NCI-H446 (cell line): ENCODE data around the gene CD99.

ENCODE experiments used
- DNase-seq, 2 experiments: peaks; one replicate each; lab custom pipeline; 2025; lab: John Stamatoyannopoulos, UW

The CD99 gene

GRCh38 chrX:2676794-2677675 lies 14.1 kb upstream of the CD99 start:
- DNase-seq, result no peak

DNA sequence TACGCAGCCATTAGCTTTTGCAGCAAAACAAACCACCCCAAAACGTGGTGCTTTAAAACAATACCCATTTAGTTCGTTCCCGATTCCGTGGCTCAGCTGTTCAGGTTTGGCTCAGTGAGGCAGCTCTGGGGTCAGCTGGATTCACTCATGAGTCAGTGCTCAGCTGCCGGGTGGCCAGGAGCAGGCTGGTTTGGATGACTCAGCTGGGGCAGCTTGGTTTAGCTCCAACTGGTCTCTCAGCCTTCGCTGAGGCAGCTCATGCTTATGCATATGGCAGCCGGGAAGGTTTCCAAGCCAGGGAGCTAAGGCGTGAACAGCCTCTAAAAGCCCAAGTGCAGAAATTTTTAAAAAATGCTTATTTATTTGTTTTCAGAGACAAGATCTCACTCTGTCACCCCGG lies 13.3 kb upstream of the CD99 start:
- no peak for DNase-seq

GRCh38 chrX:2678583-2678982 lies 12.5 kb upstream of the CD99 start:
- DNase-seq, result no peak

GRCh38 chrX:2679534-2680485 lies 11.3 kb upstream of the CD99 start:
- DNase-seq, result no peak

GRCh38 chrX:2680486-2681348 lies 10.4 kb upstream of the CD99 start:
- no peak for DNase-seq

DNA sequence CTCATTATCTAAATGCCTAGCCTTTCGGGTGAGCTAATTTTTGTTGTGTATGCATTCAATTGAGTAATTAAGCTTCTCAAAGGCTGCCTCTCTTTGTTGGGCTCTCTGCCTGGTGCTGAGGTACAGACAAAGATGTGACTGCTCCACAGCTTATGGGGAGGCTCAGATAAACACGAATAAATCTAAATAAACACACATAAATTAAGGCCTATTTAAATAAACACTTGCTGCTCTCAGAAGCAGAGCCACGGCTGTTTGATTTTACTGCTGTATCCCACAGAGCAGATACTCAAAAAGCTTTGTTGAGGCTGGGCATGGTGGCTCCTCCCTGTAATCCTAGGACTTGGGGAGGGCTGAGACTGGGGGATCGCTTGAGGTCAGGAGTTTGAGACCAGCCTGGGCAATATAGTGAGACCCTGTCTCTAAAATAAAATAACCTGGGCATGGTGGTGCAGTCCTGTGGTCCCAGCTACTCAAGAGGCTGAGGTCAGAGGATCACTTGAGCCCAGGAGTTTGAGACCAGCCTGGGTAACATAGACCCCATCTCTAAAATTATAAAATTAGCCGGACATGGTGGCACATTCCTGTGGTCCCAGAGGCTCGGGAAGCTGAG lies 8.4 kb upstream of the CD99 start:
- DNase-seq, result no peak

GRCh38 chrX:2684256-2684655 lies 6.8 kb upstream of the CD99 start:
- DNase-seq, result no peak

DNA sequence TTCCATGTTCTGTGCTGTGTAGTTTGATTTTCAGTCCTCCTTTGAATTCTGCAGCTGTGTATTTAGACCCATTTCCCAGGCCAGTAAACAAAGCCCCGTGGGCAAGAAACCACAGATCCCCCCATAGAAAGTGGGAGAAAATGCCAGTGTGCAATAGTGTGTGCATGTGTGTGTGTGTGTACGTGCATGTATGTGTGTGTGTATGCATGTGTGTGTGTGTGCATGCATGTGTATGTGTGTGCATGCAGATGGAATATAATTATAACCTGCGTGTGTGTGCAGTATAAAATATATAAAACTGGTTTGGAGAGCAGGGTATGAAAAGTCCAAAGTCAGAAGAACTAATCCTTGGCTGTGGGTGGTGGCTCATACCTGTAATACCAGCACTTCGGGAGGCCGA lies 5.2 kb upstream of the CD99 start:
- DNase-seq, result no peak

GRCh38 chrX:2689773-2690666 lies 1.1 kb upstream of the CD99 start:
- no peak for DNase-seq

DNA sequence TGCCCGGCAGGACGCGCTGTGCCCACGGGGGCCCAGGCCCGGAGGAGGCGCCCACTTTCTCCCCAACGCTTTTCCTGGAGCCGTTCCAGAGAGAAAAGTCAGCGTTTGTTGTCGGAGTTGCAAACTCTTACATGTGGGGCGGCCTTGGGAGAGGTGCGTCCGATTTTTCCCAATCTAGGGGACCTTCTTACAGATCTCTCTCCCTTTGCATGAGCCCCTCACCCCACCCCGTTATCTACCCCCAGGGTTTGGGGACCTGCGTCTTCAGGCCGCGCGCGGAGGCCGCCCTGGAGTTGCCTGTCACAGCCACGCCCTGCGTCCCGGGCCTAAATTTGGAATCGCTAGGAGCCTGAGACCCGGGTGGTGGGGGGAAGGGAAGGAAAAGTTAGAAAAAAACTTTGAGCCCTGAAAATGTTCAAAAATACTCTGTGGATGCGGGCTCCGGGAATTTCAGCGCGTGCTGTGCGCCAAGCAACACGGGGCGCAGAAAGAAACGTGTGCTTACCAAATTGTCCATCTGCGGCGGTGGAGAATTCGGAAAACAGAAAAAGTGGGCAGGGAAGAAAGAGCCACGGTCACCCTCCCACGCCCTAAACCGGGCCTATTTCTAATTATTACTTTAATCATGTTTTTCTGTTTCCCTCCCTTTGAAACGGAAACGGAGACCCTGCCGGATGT lies 587 bp downstream of the CD99 start:
- DNase-seq, result no peak

DNA sequence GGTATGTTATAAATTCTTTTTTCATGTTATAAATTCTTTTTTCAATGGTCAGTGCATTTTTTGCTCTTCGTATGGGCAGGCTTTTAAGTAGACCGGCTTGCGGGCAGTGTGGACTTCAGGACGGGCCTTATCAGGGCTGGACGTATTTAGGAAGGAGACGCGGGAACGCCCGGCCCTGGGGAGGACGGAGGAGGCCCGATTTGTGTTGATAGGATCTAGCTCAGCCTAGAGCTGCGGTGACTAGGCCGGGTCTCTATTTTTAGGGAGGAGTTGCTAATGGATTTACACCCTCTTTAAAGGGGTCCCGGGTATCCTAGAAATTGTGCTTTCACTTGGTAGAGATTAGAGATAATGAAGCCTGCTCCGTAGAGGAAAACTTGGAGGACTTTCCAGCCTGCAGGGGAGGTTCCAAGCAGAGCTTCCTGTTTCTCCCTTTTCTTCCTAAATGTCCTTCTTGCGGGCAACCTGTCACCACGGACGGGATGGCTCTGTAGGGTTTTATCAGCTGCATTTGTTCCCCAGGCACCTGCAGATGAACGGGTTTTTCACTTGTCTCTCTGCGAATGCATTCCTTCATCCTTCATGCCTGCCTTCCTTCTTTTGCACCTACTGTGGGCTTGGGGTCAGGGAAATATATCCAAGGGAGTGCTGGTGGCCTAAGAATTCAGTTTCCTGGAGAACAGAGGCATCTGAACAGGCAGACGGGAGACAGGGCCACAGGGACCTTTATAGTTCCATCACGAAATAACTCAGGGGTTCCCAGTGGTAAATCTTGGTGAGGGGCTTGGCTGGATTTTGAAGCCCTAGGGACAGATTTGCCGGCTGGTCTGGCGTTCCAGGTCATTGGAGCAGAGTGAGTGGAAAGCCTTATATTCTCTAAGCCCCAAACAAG lies 1.4 kb downstream of the CD99 start:
- no peak for DNase-seq

GRCh38 chrX:2693113-2694002 lies 2.3 kb downstream of the CD99 start:
- DNase-seq, result no peak

DNA sequence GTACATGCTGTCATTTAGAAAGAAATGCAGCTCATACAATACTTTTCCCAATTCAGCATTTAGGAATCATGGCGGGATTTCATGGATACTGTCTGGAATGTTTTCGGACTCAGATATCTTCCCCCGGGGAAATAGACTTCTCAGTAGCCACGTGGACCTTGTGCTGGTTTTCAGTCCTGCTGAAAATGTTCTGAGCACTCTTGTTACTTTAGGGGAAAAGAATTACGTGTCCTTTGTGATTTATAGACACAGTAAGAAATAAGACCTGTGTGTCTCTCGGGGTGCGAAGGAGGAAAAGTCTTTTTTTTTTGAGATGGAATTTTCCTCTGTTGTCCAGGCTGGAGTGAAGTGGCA lies 3.8 kb downstream of the CD99 start:
- no peak for DNase-seq

GRCh38 chrX:2696698-2697215 lies 5.7 kb downstream of the CD99 start:
- no peak for DNase-seq

GRCh38 chrX:2697306-2697705 lies 6.2 kb downstream of the CD99 start:
- DNase-seq, result no peak

DNA sequence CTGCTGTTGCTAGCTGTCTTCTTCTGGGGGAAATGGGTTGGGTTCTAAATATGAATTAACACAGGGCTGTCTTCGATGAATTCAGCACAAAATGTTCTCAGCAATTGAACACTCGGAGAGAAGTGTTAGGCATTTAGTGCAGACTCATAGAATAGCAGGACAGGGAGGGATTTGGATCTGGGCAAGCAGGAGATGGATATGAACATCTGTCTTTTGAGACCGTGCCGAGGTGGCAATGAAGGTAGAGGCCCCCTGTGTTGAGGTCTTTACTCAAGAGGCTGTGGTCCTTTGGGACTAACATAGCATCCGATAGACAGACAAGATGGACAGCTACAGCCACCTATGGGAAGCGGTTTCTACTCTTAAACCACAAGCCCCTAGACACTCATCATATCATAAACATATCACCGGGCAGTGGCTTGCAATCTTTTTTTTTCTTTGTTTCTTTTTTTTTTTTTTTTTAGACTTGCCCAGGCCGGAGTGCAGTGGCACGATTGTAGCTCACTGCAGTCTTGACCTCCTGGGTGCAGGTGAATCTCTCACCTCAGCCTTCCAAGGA lies 6.7 kb downstream of the CD99 start:
- DNase-seq, result no peak

GRCh38 chrX:2698604-2699003 lies 7.5 kb downstream of the CD99 start:
- no peak for DNase-seq
